GM12878 (cell line): ENCODE results near the gene CDKL4.

Experiments
- JUNB ChIP-seq: IDR thresholded peaks from 2 replicates; pipeline ENCODE4 v1.6.1; 2016; ENCODE audit warnings: antibody characterized with exemption, mild to moderate bottlenecking
- MYC ChIP-seq: IDR thresholded peaks from 2 replicates; pipeline ENCODE4 v1.6.1; 2011; ENCODE audit warnings: mild to moderate bottlenecking, low read length, moderate library complexity, inconsistent platforms; ENCODE audit not compliant: insufficient read depth, insufficient replicate concordance, insufficient read length, severe bottlenecking
- POLR2AphosphoS5 ChIP-seq: IDR thresholded peaks from 2 replicates; pipeline ENCODE4 v1.6.1; 2011; ENCODE audit warnings: mild to moderate bottlenecking, low read length, inconsistent platforms
- SIN3A ChIP-seq: IDR thresholded peaks from 2 replicates; pipeline ENCODE4 v1.6.1; 2012; ENCODE audit warnings: low read depth, low read length, improper control_type of control experiment
- SMC3 ChIP-seq: IDR thresholded peaks from 2 replicates; pipeline ENCODE4 v1.6.1; 2011; ENCODE audit warnings: low read length, improper control_type of control experiment, borderline replicate concordance
- ZBTB33 ChIP-seq: fragments of 450-650 bp; IDR thresholded peaks from 2 replicates; pipeline ENCODE4 v1.6.1; 2017; ENCODE audit warnings: mild to moderate bottlenecking

GRCh38 chr2:39220136-39220535 is 23.6 kb downstream of the CDKL4 start:
- no peak for TF ChIP-seq SMC3
- TF ChIP-seq SIN3A, result no peak
- TF ChIP-seq ZBTB33, result no peak
- no peak for TF ChIP-seq POLR2AphosphoS5
- no peak for TF ChIP-seq JUNB
- TF ChIP-seq MYC, result no peak
